HG03066 (cell line): ENCODE data around the gene TRAF3.
"Not testable (repeated sequence)": the region's sequence is repeated elsewhere in the genome, so short reads cannot be mapped to it uniquely, and the experiment has no call there.

ENCODE experiments used
- ATAC-seq: cut with Tn5 transposase; IDR thresholded peaks from one replicate; pipeline ENCODE4 v1.9.1; 2021; ENCODE audit warnings: low read depth; ENCODE audit not compliant: unreplicated experiment

Gene TRAF3

DNA sequence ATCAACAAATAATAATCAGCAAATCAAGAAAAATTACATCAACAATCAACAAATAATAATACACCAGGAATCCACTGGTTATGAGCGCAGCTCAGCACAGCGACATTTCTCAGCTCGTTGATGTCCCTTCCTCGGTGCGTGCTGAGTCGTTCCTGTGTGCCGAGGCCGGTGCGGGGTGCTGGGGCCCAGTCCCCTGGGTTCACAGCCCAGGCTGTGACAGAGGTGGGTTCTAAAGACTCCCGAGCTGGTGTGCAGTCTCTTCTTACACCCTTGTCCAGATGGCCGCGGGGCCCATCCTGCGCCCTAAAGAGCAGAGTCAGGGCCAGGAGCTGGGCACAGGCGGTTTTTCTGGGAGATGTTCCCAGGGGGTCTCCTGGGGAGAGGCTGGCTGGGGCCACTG is 26.9 kb upstream of the TRAF3 start:
- ATAC-seq = no peak

DNA sequence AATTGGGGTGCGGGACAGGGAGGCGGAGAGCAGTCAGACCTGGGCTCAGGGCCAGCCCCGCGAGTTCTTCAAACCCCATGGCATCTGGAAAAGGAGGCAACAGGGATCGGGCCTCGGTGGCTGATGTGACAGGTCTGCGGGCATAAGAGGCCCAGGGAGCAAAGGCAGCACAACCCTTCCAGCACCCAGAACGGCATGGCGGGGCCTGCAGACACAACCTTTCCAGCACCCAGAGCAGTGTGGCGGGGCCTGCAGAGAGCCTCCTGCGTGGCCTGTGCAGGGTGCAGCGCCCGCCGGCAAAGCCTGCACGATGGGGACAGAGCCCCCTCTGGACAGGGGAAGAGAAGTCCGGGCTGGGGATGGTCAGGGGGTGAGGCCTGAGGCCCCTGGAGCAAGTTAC is 26.2 kb upstream of the TRAF3 start:
- ATAC-seq = no peak

DNA sequence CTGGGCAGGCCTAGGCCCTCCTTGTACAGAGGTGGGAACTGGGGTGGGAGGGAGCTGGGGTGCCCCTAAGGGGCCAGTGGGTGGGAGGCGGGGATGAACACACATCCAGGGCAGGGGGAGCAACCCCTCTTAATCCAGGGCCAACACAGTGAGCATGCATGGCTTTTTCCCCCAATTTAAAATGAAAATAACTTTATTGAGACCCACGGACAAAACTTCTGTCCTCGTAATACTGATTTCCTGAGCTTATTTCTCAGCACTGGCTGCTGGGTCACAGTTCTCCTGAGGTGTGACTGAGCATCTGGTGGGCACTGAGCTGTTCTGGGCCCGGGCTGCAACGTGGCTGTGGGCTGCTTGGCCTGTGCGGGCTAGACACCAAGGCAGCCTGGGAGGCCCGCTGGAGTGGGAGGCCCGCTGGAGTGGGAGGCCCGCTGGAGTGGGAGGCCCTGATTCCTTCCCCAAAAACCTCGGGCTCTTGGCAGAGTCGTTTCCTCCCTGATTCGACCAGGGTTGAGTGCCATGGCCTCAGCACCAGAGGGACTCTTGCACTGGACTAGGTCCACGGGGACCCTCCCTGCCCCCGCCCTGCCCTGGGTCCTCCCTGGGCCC is 24.9 kb upstream of the TRAF3 start:
- no peak for ATAC-seq

DNA sequence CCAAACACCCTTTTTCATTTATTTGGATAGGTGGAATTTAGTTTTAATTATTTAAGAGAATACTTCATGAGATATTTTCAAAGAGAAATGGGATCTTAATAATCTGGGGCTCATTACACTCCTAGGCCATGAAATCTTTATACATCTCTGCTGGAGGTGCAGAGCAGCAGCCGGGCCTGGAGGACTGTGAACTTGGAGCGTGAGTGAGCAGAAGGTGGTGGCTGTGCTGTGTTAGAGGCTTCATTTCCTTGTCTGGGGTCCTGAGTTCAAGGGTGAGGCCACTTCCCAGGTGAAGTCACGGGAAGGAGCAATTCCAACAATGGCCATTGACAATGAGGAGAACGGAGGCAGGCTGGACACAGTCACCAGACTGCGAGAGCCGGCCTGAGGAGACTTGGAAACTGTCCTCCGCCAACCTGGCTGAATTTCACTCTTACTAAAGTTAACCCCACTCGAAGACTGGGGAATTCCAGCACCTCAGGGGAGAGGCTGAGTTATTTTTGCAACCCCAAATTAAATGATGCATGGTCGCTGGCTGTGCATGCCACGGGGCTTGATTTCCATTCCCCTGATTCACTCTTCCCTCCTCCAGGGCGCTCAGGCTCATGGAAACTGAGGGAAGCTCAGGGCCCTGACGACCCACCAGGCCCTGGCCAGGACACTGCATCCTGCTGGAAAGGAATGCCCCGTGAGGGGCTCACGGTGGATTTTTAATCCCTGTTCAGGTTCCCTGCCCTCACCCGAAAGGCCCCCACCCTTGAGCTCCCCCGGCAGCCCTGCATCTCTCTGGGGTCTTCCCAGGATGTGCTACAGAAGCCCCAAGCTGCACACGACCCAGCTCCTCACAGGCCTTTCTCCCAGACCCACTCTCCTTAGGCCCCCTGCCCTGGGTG is 22.6 kb upstream of the TRAF3 start:
- ATAC-seq = no peak

DNA sequence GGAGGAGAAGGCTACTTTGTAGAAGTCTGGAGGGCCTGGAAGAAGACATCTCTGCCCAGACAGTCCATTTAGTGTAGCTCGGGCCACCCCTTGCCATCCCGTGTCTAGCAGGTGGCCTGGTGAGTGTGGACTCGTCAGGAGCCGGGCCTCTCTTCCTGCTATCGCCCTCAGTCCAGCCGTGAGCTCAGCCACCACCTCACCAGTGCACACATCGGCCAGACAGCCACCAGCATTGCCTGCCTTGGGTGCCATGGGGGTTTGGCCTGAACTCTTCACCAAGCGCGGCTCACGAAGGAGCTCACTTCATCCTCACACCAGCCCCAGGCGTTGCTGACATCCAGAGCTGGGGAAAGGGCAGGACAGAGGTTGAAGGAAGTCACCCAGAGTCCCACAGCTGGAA is 19.6 kb upstream of the TRAF3 start:
- no peak for ATAC-seq

GRCh38 chr14:102758087-102758486 is 19.2 kb upstream of the TRAF3 start:
- no peak for ATAC-seq

GRCh38 chr14:102759456-102760187 is 17.6 kb upstream of the TRAF3 start:
- ATAC-seq = no peak

DNA sequence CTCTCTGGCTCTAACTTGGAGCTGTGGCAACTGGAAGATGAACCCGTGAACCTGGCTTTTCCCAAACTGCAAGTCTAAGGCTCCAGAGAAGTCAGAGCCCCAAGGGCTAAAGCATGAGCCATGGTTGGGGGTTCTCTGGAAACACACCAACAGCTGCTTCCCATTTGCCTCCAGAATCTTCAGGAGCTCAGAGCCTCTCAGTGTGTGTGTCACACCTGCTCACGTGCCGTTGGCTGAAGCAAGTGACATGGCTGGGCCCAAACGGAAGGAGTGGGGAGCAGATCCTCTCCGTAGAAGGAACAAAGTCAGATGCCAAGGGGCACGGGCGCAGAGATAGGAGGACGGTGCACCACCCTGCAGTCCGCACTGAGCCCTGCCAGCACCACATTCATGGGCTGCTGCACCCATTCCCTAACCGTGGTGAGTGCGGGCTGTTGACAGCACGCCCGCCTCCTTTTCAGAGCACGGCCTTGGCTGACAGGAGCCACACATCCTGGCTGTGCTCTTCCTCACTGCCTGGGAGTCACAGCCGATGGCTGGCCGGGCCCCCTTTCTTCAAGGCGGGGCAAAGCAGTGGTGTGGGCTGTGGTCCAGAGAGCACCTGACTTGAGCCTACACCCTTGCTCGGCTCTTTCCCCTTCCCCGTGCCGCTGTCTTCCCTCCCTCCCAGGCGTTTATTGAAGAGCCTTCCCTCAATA is 16.6 kb upstream of the TRAF3 start:
- ATAC-seq = no peak

- no peak for ATAC-seq
These were observed 16.0 kb upstream of the TRAF3 start for GRCh38 chr14:102761206-102761605.

DNA sequence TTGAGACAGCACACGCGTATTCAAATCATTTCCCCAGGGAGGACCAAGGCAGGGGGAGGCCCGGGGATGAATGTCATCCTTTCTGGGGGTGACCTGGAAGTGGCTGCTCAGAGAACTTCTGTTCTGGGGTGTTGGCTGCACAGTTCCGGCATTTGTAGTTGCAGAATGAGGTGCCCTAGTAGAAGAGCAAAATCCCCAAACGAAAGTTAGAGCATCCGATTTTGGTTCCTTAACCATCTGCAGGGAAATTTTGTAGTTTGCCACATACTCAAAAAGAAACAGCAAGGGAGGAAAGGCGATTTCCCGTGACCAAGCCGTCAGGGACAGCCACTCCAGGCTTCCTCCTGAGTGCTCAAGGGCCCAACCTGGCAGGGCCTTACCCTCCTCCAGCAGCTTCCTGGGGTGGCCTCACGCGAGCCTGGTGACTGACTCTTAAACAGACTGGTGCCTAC is 13.0 kb upstream of the TRAF3 start:
- ATAC-seq = peak; percentile 56

DNA sequence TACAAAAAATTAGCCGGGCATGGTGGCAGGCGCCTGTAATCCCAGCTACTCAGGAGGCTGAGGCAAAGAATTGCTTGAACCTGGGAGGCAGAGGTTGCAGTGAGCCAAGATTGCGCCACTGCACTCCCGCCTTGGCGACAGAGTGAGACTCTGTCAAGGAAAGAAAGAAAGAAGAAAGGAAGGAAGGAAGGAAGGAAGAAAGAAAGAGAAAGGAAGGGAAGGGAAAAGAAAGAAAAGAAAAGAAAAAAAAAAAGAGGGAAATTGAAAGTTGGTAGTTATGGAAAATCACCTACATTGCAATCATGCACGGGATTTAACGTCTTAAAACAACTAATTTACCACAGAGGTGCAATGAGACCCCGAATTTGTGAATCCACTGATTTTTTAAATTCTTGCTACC is 11.5 kb upstream of the TRAF3 start:
- not testable (repeated sequence) for ATAC-seq

GRCh38 chr14:102768223-102769048 is 8.8 kb upstream of the TRAF3 start:
- ATAC-seq = peak; percentile 58

GRCh38 chr14:102769049-102769327 is 8.3 kb upstream of the TRAF3 start:
- ATAC-seq = no peak

GRCh38 chr14:102770147-102771123 is 6.8 kb upstream of the TRAF3 start:
- no peak for ATAC-seq

GRCh38 chr14:102771144-102771543 is 6.1 kb upstream of the TRAF3 start:
- ATAC-seq = no peak

DNA sequence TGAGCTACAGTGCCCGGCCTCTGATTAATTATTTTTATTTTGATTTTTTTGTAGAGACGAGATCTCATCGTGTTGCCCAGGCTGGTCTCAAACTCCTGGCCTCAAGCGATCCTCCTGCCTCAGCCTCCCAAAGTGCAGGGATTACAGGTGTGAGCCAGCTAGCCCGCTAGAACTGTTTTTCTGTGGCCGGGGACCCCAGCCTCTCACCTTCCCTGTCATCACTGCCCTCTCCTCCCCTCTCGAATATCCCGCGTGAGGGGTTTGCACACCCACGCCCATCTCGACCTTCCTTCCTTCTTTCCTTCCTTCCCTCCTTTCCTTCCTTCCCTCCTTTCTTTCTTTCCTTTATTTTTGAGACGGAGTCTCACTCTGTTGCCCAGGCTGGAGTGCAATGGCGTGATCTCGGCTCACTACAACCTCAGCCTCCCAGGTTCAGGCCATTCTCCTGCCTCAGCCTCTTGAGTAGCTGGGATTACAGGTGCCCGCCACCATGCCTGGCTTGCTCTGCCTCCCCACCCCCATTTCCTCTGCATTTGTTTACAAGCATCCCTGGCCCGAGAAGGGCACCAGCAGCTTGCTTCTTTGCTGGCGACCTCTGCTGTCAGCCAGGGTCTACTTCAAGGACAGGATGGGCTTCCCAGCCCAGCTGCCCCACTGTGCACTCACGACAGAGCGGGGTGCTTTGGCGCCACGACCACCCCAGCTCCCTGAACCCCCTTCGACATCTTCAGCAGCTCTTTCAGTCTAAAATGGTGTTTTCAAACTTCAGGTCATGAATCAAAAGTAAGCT is 4.3 kb upstream of the TRAF3 start:
- ATAC-seq = no peak

DNA sequence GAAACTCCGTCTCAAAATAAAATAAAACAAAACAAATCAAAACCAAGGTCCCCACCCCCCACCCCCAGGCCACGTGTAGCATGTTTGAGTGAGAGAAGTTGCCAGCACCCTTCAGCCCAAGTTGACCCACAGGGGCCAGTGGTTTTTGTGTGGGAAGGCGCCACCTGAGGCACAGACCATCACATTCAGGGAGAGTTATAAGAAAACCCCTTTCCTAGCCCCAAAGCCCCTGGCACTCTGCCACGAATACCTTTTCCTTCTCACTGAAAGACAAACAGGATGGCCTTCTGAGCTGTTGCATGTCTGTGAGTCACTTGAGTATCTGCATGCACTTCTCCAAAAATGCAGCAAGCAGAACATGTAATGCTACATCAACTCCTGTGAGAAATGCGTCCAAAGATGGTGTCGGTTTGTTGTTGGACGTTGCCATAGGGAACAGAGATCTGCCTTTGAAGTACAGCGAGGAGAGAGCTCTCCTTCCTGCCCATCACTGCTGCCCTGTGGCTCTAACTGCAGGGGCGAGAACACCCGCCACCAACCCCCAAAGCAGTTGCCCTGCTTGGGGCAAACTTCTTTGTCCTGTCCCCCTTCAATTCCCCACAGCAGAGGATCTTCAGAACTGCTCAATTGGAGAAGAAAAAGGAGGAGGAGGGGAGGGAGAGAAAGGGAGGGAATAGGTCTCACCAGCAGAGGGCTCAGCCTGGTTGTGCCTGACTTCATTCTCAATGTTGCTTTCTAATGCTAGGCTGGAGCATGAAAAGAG is 2.7 kb upstream of the TRAF3 start:
- ATAC-seq = peak; percentile 51
